HEK293T (cell line): ENCODE measurements around the gene CAPN13.

ENCODE experiments used
- CTCF ChIA-PET: fragments of 350-600 bp; formaldehyde crosslinking; extraction: SDS; loops from one replicate; lab custom pipeline; 2021; ENCODE audit warnings: antibody characterized with exemption, inconsistent platforms; lab: Yijun Ruan, JAX
- POLR2A ChIA-PET: fragments of 350-600 bp; formaldehyde crosslinking; extraction: SDS; loops from one replicate; lab custom pipeline; 2020; ENCODE audit warnings: antibody characterized with exemption, inconsistent platforms; lab: Yijun Ruan, JAX
- DNase-seq: peaks from one replicate; pipeline ENCODE4 v3.0.0; 2012; ENCODE audit warnings: mixed read lengths; ENCODE audit errors: extremely low spot score
- ARNT ChIP-seq: fragments of 450-650 bp; IDR thresholded peaks from 2 replicates; pipeline ENCODE4 v1.6.1; 2017; ENCODE audit warnings: mild to moderate bottlenecking
- BHLHE40 ChIP-seq: fragments of 450-650 bp; IDR thresholded peaks from 2 replicates; pipeline ENCODE4 v1.6.1; 2016; ENCODE audit warnings: mild to moderate bottlenecking, moderate library complexity, borderline replicate concordance
- CTBP1 ChIP-seq: fragments of 450-650 bp; IDR thresholded peaks from 2 replicates; pipeline ENCODE4 v1.6.1; 2016; ENCODE audit warnings: borderline replicate concordance
- ELF4 ChIP-seq: fragments of 450-650 bp; IDR thresholded peaks from 2 replicates; pipeline ENCODE4 v1.6.1; 2017; ENCODE audit warnings: antibody characterized with exemption
- FOXA1 ChIP-seq: fragments of 450-650 bp; IDR thresholded peaks from 2 replicates; pipeline ENCODE4 v1.6.1; 2016; ENCODE audit warnings: mild to moderate bottlenecking
- FOXK2 ChIP-seq: fragments of 450-650 bp; IDR thresholded peaks from 2 replicates; pipeline ENCODE4 v1.6.1; 2016; ENCODE audit warnings: mild to moderate bottlenecking
- FOXM1 ChIP-seq: fragments of 450-650 bp; IDR thresholded peaks from 2 replicates; pipeline ENCODE4 v1.6.1; 2017; ENCODE audit warnings: mild to moderate bottlenecking, borderline replicate concordance
- HDGF ChIP-seq: fragments of 450-650 bp; IDR thresholded peaks from 2 replicates; pipeline ENCODE4 v1.6.1; 2017; ENCODE audit warnings: antibody characterized with exemption, borderline replicate concordance
- L3MBTL2 ChIP-seq: fragments of 450-650 bp; conservative IDR thresholded peaks from 2 replicates; pipeline ENCODE4 v1.6.1; 2016; ENCODE audit warnings: mild to moderate bottlenecking
- LEF1 ChIP-seq: fragments of 450-650 bp; IDR thresholded peaks from 2 replicates; pipeline ENCODE4 v1.6.1; 2017; ENCODE audit warnings: mild to moderate bottlenecking, borderline replicate concordance
- NFRKB ChIP-seq: fragments of 450-650 bp; IDR thresholded peaks from 2 replicates; pipeline ENCODE4 v1.6.1; 2016; ENCODE audit warnings: mild to moderate bottlenecking, moderate library complexity
- PKNOX1 ChIP-seq: fragments of 450-650 bp; IDR thresholded peaks from 2 replicates; pipeline ENCODE4 v1.6.1; 2016
- SP1 ChIP-seq: fragments of 450-650 bp; IDR thresholded peaks from 2 replicates; pipeline ENCODE4 v1.6.1; 2017
- SUZ12 ChIP-seq: fragments of 450-650 bp; IDR thresholded peaks from 2 replicates; pipeline ENCODE4 v1.6.1; 2016; ENCODE audit warnings: mild to moderate bottlenecking
- TARDBP ChIP-seq: fragments of 450-650 bp; IDR thresholded peaks from 2 replicates; pipeline ENCODE4 v1.6.1; 2016
- ZNF384 ChIP-seq: fragments of 450-650 bp; IDR thresholded peaks from 2 replicates; pipeline ENCODE4 v1.6.1; 2016

CAPN13 gene

DNA sequence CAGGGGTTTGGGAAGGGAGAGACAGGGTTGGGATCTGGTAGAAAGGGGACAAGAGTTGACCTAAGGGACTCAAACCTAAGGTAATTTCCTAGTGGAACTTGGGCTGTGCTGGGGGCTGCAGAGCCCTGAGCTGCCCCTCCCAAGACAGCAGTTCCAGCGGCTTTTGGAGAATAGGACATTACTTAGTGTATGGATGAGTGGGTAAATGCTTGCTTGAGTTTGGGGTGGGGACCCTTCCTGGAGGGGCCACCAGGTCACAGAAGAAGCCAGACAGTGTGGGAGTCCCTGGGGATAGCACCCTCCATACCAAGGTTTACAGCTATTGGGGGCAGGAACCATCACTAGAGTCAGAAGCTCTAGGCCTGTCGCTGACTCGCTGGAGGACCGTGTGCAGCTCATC, 111.5 kb downstream of the CAPN13 start:
- CTCF ChIA-PET, result interaction anchor here (0.6 kb wide), 1 partner anchor 14 kb away, joined by 3 read pairs; no protein-coding TSS in a partner anchor
- TF ChIP-seq NFRKB, result no peak
- no peak for TF ChIP-seq L3MBTL2
- no peak for TF ChIP-seq CTBP1
- TF ChIP-seq ZNF384, result no peak
- no peak for TF ChIP-seq SP1
- no peak for TF ChIP-seq ELF4
- no peak for TF ChIP-seq SUZ12
- no peak for TF ChIP-seq HDGF
- TF ChIP-seq FOXM1, result no peak
- TF ChIP-seq BHLHE40, result no peak
- TF ChIP-seq ARNT, result no peak
- TF ChIP-seq LEF1, result no peak
- POLR2A ChIA-PET, result no interaction called here
- DNase-seq, result no peak

GRCh38 chr2:30694286-30695055, 112.8 kb downstream of the CAPN13 start:
- no peak for DNase-seq
- POLR2A ChIA-PET, result interaction anchor here (0.6 kb wide), 1 partner anchor 386 kb away, joined by 3 read pairs; no protein-coding TSS in a partner anchor
- CTCF ChIA-PET, result no interaction called here
- TF ChIP-seq ARNT (no peak), ELF4 (no peak), L3MBTL2 (no peak), TARDBP (no peak), SUZ12 (no peak), FOXK2 (no peak), HDGF (no peak), FOXA1 (no peak), SP1 (no peak), CTBP1 (no peak), LEF1 (no peak), NFRKB (no peak), ZNF384 (no peak), BHLHE40 (no peak), PKNOX1 (no peak), FOXM1 (no peak)

- POLR2A ChIA-PET, result interaction anchor here (0.6 kb wide), 1 partner anchor 386 kb away, joined by 3 read pairs; no protein-coding TSS in a partner anchor
- no peak for DNase-seq
- CTCF ChIA-PET, result no interaction called here
- TF ChIP-seq BHLHE40 (no peak), SP1 (no peak), ELF4 (no peak), SUZ12 (no peak), L3MBTL2 (no peak), HDGF (no peak)
Measured at GRCh38 chr2:30693821-30694281, 113.4 kb downstream of the CAPN13 start.

DNA sequence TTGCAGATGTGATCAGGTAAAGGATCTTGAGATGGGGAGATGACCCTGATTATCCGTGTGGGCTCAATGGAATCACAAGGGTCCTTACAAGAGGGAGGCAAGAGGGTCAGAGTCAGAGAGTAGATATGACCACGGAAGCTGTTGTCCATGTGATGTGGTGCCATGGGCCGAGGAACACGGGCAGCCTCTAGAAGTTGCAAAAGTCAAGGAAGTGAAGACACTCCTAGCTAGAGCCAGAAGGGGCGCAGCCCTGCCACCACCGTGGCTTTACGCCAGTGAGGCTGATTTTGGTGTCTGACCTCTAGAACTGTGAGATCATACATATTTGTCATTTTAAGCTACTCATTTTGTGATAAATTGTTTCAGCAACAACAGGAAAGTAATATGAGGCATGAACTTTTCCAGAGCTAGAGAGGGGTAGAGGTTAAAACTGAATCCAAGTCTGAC, 114.4 kb downstream of the CAPN13 start:
- DNase-seq, result no peak
- POLR2A ChIA-PET, result no interaction called here
- CTCF ChIA-PET, result no interaction called here
- no peak for TF ChIP-seq FOXM1
- TF ChIP-seq SUZ12, result no peak
- TF ChIP-seq FOXK2, result no peak
- TF ChIP-seq ZNF384, result no peak
- TF ChIP-seq HDGF, result no peak
- TF ChIP-seq ELF4, result no peak
- TF ChIP-seq TARDBP, result no peak
- TF ChIP-seq NFRKB, result no peak
- no peak for TF ChIP-seq BHLHE40
- no peak for TF ChIP-seq L3MBTL2
- TF ChIP-seq SP1, result no peak
- no peak for TF ChIP-seq ARNT
- TF ChIP-seq FOXA1, result no peak
- no peak for TF ChIP-seq LEF1
- TF ChIP-seq CTBP1, result no peak
- no peak for TF ChIP-seq PKNOX1

GRCh38 chr2:30691948-30692828, 115.1 kb downstream of the CAPN13 start:
- CTCF ChIA-PET, result no interaction called here
- POLR2A ChIA-PET, result no interaction called here
- no peak for TF ChIP-seq ELF4
- no peak for TF ChIP-seq CTBP1
- no peak for TF ChIP-seq PKNOX1
- no peak for TF ChIP-seq FOXA1
- no peak for TF ChIP-seq FOXM1
- no peak for TF ChIP-seq BHLHE40
- no peak for TF ChIP-seq TARDBP
- no peak for TF ChIP-seq LEF1
- TF ChIP-seq SP1, result no peak
- no peak for TF ChIP-seq SUZ12
- no peak for TF ChIP-seq FOXK2
- no peak for TF ChIP-seq HDGF
- no peak for TF ChIP-seq ARNT
- TF ChIP-seq ZNF384, result no peak
- no peak for TF ChIP-seq L3MBTL2
- no peak for TF ChIP-seq NFRKB
- DNase-seq, result no peak
